OCI-LY3 (cell line): ENCODE data around the gene ZFP92.

Experiments used
- EZH2phosphoT487 ChIP-seq: fragments of 200-600 bp; shearing (Covaris generic); IDR thresholded peaks from 2 replicates; pipeline ENCODE4 v1.6.1; 2018; ENCODE audit warnings: antibody characterized with exemption, mixed run types, low read depth
- TF ChIP-seq, protein P1 (sequence below): fragments of 200-600, 300-600 bp; sonication (generic); IDR thresholded peaks from 2 replicates; pipeline ENCODE4 v1.5.1; 2014; ENCODE audit warnings: antibody characterized with exemption, low read length, low read depth

GRCh38 chrX:153379508-153379907 is 31.8 kb upstream of the ZFP92 start:
- TF ChIP-seq, protein P1, sequence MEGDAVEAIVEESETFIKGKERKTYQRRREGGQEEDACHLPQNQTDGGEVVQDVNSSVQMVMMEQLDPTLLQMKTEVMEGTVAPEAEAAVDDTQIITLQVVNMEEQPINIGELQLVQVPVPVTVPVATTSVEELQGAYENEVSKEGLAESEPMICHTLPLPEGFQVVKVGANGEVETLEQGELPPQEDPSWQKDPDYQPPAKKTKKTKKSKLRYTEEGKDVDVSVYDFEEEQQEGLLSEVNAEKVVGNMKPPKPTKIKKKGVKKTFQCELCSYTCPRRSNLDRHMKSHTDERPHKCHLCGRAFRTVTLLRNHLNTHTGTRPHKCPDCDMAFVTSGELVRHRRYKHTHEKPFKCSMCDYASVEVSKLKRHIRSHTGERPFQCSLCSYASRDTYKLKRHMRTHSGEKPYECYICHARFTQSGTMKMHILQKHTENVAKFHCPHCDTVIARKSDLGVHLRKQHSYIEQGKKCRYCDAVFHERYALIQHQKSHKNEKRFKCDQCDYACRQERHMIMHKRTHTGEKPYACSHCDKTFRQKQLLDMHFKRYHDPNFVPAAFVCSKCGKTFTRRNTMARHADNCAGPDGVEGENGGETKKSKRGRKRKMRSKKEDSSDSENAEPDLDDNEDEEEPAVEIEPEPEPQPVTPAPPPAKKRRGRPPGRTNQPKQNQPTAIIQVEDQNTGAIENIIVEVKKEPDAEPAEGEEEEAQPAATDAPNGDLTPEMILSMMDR, result no peak
- TF ChIP-seq EZH2phosphoT487, result no peak
